Stimulated activated naive B cell treated with anti-CD40 and anti-IgM and Interleukin-4, amounts not matched to agents 10 μg/mL and 1 μg/mL and 100 μg/mL, for 72 hours (primary cell): ENCODE data around the gene PATJ.
"Not testable (repeated sequence)": the region's sequence is repeated elsewhere in the genome, so short reads cannot be mapped to it uniquely, and the experiment has no call there.

Experiments
- ATAC-seq, 2 donors: fragments of 150-1000 bp; cut with Tn5 transposase; replicated peaks; 2 replicates each; pipeline ENCODE4 v1.10.0; 2021; ENCODE audit warnings: moderate library complexity in 1 of 2
- DNase-seq: peaks from one replicate; pipeline ENCODE4 v3.0.0; 2021
- H3K27ac Mint-ChIP-seq: one replicate; pipeline ENCODE4 v1.8.0; 2022; ENCODE audit warnings: mild to moderate bottlenecking, mixed read lengths
- H3K27me3 Mint-ChIP-seq, 2 donors: one replicate each; pipeline ENCODE4 v1.8.0; 2022; ENCODE audit warnings: mixed read lengths in 2 of 2
- H3K36me3 Mint-ChIP-seq, 2 donors: one replicate each; pipeline ENCODE4 v1.8.0; 2022; ENCODE audit warnings: mixed read lengths in 2 of 2, mild to moderate bottlenecking in 1 of 2
- H3K4me1 Mint-ChIP-seq, 2 donors: one replicate each; pipeline ENCODE4 v1.8.0; 2022; ENCODE audit warnings: mixed read lengths in 2 of 2, mild to moderate bottlenecking in 1 of 2
- H3K4me3 Mint-ChIP-seq, 2 donors: one replicate each; pipeline ENCODE4 v1.8.0; 2022; ENCODE audit warnings: mild to moderate bottlenecking in 2 of 2, mixed read lengths in 2 of 2, moderate library complexity in 1 of 2
- H3K9me3 Mint-ChIP-seq, 2 donors: one replicate each; pipeline ENCODE4 v1.8.0; 2022; ENCODE audit warnings: mixed read lengths in 2 of 2, mild to moderate bottlenecking in 1 of 2

The PATJ gene

DNA sequence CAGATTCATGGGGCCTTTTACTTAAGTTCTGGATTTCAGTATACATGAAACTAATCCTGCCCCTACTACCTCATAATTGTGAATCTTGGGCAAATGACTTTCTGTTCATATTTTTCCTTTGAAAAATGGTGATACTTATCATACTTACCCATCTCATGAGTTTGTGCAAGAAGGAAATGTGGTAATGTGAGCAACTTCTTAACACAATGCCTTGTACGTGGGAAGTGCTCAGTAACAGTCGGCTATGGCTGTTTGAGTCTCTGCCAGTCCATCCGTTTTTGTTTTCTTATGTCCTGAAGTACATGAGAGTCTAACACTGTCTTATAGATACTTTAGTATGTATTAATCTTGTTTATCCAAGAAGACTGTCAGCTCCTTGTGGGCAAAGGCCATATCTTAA lies 86.5 kb downstream of the PATJ start:
- DNase-seq = no peak
- H3K27me3 Mint-ChIP-seq = no peaks in the 10 kb centered on the region
- H3K9me3 Mint-ChIP-seq = no peaks in the 10 kb centered on the region
- H3K4me3 Mint-ChIP-seq = no peak overlapping the region
- ATAC-seq = no peak
- H3K27ac Mint-ChIP-seq = no peak overlapping the region
- H3K4me1 Mint-ChIP-seq = no peaks in the 10 kb centered on the region
- H3K36me3 Mint-ChIP-seq = peaks cover 39 to 46% of the 10 kb centered on the region in 2 donors

DNA sequence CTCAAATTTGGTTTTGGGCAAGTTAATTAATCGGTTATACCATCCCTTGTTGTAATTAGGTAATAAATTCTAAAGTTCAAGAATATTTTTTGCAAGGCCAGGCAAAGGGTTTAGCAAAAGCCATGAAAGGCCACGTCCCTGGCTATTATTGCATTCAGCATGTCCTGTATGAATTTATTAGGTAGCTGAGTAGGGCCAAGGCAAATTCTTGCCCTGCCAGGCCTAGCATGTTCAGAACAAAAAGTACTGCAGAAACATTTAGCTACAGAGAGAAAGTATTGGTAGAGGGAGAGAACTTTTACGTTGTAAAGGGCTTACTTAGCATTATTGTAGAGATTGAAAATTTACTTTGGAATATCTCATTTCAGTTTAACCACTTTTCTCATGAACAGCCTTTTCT lies 94.4 kb downstream of the PATJ start:
- H3K4me1 Mint-ChIP-seq = no peaks in the 10 kb centered on the region
- no peak for ATAC-seq
- no peak overlapping the region for H3K4me3 Mint-ChIP-seq
- no peak overlapping the region for H3K27ac Mint-ChIP-seq
- peaks cover 7 to 8% of the 10 kb centered on the region in 2 donors for H3K36me3 Mint-ChIP-seq
- no peak for DNase-seq
- no peaks in the 10 kb centered on the region for H3K9me3 Mint-ChIP-seq
- H3K27me3 Mint-ChIP-seq = no peaks in the 10 kb centered on the region

DNA sequence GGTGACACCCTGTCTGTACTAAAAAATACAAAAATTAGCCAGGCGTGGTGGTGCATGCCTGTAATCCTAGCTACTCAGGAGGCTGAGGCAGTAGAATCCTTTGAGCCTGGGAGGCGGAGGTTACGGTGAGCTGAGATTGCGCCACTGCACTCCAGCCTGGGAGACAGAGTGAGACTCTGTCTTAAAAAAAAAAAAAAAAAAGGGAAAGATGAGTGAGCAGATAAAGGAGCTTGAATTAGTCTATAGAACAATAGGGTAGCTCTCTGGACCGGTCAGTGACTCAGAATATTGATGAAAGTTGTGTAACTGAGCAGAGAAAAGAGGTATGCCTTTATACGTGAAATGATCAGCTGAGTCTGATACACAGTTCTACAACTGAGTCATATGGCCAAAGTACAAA lies 95.3 kb downstream of the PATJ start:
- not testable (repeated sequence) for DNase-seq, H3K27ac Mint-ChIP-seq, H3K4me3 Mint-ChIP-seq, H3K27me3 Mint-ChIP-seq, H3K4me1 Mint-ChIP-seq, H3K36me3 Mint-ChIP-seq, H3K9me3 Mint-ChIP-seq, ATAC-seq

DNA sequence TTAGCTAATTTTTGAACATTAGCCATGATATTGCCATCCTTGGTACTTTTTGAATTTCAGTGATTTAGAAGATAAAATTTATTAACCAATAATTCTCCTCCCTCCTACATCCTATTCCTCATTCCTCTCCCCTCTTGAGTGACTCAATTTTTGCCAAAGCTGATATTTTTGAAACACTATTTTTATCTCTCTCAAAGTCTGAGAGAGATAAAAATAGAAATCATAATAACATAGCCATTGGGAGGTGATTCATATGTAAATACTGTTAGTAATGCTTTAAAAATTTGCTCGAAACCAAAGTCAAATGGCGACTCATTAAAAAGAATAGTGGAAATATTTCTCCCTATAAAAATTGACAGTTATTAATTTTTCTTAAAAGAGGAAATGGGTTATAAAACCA lies 97.4 kb downstream of the PATJ start:
- H3K27ac Mint-ChIP-seq = no peak overlapping the region
- H3K27me3 Mint-ChIP-seq = no peaks in the 10 kb centered on the region
- peaks cover 0 to 1% of the 10 kb centered on the region in 2 donors for H3K36me3 Mint-ChIP-seq
- DNase-seq (no peak), ATAC-seq (no peak)
- no peaks in the 10 kb centered on the region for H3K4me1 Mint-ChIP-seq
- H3K4me3 Mint-ChIP-seq = no peak overlapping the region
- H3K9me3 Mint-ChIP-seq = no peaks in the 10 kb centered on the region

DNA sequence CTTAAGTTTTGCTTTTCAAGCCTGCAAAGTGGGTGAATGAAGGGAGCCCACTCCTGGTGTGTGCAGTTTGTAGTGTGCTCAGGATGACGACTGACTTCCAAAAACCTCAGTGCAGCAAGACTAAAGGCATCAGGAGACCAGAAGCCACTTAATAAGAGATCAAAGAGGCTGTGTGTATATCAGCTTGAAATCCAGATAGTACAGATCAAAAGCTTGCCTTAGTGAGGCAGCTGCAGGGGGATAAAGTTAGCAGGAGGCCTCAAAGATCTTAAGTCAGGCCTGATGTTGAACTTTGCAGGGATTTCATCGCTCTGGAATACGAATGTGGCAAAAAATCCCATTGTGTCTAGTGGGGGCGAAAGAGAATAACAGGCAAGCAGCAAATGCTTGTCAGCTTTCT lies 99.8 kb downstream of the PATJ start:
- Mint-ChIP-seq H3K36me3 (no peaks in the 10 kb centered on the region), H3K4me1 (no peaks in the 10 kb centered on the region), H3K27me3 (no peaks in the 10 kb centered on the region), H3K9me3 (no peaks in the 10 kb centered on the region), H3K27ac (no peak overlapping the region), H3K4me3 (no peak overlapping the region)
- ATAC-seq = no peak
- no peak for DNase-seq

DNA sequence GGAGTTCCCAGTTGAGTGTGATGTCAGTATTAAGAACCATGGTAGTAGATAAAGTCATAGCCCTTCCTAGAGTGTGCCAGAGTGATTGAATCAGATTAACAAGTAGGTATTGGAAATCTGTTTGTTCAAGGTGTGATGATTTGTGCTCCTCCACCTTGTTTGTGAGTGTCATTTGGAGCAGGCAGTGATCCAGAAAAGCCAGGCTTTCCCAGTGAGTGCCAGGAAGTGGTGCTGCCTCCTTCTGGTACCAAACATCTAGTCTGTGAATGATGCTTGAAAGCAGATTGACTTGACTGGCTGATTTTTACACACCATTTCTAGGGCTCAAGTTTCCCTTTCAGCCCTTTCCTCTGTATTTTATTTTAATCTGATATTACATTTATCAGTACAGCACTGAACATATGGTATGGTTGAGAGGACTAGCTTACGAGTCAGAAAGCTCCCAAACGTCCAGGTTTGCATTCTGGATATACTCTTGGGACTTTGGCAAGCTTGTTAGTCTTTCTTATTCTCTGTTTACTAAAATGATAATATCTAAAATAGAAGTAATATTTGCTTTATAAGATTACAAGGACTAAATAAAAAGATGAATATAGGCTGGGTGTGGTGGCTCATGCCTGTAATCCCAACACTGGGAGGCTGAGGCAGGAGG lies 100.7 kb downstream of the PATJ start:
- Mint-ChIP-seq H3K9me3 (no peaks in the 10 kb centered on the region), H3K4me3 (no peak overlapping the region), H3K27me3 (no peaks in the 10 kb centered on the region), H3K36me3 (no peaks in the 10 kb centered on the region), H3K27ac (no peak overlapping the region), H3K4me1 (no peaks in the 10 kb centered on the region)
- ATAC-seq = no peak
- DNase-seq = no peak

DNA sequence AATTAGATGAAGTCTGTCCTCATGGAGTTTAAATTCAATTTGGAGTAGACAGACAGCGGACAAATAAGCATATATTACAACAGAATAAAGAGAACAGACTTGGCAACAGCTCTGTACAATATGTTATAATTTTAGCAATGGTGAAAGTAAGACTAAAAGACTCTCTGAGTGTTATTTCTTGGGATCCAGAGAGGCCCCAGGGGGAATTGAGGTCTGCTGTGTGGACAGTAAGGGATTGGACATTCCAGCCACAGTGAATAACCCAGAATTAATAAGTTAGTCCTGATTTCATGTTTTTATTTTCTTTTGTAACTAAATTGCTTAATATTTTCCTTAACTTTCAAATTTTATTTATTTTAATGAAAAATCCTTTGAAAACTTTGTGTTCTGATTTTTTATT lies 101.7 kb downstream of the PATJ start:
- H3K36me3 Mint-ChIP-seq = no peaks in the 10 kb centered on the region
- no peak overlapping the region for H3K27ac Mint-ChIP-seq
- no peaks in the 10 kb centered on the region for H3K4me1 Mint-ChIP-seq

DNA sequence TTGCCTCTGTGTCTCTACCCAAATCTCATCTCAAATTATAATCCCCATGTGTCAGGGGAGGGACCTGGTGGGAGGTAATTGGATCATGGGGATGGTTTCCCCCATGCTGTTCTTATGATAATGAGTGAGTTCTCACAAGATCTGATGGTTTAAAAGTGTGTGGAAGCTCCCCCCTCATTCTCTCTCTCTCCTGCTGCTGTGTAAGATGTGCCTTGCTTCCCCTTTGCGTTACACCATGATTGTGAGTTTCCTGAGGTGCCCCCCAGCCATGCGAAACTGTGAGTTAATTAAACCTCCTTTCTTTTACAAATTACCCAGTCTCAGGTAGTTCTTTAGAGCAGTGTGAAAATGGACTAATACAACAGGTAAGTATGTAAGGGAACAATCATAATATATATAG lies 102.4 kb downstream of the PATJ start:
- H3K4me1 Mint-ChIP-seq, H3K27ac Mint-ChIP-seq, H3K36me3 Mint-ChIP-seq, H3K27me3 Mint-ChIP-seq, ATAC-seq, H3K9me3 Mint-ChIP-seq, H3K4me3 Mint-ChIP-seq, DNase-seq: not testable (repeated sequence)

More for the DNA sequence above, 101.7 kb downstream of the PATJ start:
- Mint-ChIP-seq H3K27me3 (no peaks in the 10 kb centered on the region), H3K4me3 (no peak overlapping the region), H3K9me3 (no peaks in the 10 kb centered on the region)
- no peak for DNase-seq
- ATAC-seq = no peak

DNA sequence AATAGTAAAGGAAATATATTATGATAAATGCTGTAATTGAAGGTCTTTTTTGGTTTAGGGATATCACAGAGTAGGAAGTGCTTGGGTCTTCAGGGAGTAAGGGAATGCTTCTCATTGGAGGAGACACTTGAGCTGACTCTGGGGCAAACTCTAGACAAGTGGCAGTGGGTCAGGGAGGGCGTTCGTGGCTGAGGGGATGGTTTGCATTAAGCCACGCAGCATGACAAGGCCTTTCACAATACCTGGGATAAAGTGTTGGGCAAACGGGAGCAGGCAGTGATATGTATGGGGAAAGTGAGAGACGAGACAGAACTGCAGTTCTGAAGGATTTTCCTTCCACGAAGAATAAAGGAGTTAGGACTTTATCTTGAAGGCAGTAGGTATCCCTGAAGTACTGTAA lies 109.0 kb downstream of the PATJ start:
- DNase-seq (no peak), ATAC-seq (no peak)
- no peak overlapping the region for H3K27ac Mint-ChIP-seq

DNA sequence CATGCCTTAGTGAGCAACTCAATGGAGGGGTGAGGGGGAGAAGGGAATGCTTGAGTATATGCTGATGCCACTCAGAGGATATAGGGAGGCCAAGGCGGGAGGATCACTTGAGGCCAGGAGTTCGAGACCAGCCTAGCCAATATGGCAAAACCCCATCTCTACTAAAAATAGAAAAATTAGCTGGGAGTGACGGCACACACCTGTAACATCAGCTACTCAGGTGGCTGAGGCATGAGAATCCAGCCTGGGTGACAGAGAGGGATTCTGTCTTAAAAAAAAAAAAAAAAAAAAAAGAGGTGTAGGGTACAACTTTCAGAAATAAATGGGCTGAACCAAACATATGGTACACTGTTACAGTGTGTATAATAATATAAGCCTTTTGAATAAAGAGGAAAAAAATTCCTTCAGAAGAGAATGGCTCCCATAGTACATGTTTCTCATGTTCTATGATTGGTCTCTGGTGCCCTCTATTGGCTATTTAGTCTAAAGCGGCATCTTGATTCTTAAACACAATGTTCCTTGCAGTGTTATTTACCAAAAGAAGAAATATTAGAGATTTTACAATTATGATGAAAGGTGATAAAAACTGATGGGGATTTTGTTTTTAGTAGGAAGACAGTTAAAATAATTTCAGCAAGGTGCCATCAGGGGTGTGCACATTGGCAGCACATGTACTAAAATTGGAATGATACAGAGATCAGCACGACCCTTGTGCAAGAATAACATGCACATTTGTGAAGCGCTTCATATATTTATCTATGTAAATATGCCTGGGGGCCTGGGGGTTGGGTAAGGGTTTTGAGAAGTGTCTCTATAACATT lies 109.8 kb downstream of the PATJ start:
- H3K27me3 Mint-ChIP-seq = no peaks in the 10 kb centered on the region
- peaks cover 0 to 2% of the 10 kb centered on the region in 2 donors for H3K36me3 Mint-ChIP-seq
- peak overlapping the region; percentile 49 for H3K27ac Mint-ChIP-seq
- no peaks in the 10 kb centered on the region for H3K9me3 Mint-ChIP-seq
- no peak overlapping the region for H3K4me3 Mint-ChIP-seq
- no peaks in the 10 kb centered on the region for H3K4me1 Mint-ChIP-seq
- ATAC-seq = peak in 1 of 2 donors; percentile 38
- no peak for DNase-seq

More for the DNA sequence above, 109.0 kb downstream of the PATJ start:
- Mint-ChIP-seq H3K4me1 (no peaks in the 10 kb centered on the region), H3K36me3 (peaks cover 0 to 2% of the 10 kb centered on the region in 2 donors), H3K9me3 (no peaks in the 10 kb centered on the region), H3K27me3 (no peaks in the 10 kb centered on the region), H3K4me3 (no peak overlapping the region)

DNA sequence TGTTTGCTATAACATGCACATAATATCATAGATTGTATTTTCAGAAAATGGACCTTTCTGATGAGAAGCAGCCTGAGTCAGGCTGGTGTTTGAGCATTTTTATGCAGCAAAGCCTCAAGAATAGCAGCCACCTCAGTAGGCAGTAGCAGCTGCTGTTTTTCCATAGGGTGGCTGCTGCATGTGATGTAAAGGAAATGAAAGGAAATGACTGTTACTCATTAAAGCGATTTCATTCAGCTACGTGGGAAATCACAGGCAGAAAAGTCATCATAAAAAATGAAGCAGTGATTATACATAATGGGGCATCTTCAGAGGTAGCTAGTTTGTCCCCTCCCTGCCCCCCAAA lies 110.4 kb downstream of the PATJ start:
- ATAC-seq (no peak), DNase-seq (no peak)
- no peaks in the 10 kb centered on the region for H3K27me3 Mint-ChIP-seq
- peaks cover 0 to 2% of the 10 kb centered on the region in 2 donors for H3K36me3 Mint-ChIP-seq
- no peak overlapping the region for H3K4me3 Mint-ChIP-seq
- H3K27ac Mint-ChIP-seq = no peak overlapping the region
- no peaks in the 10 kb centered on the region for H3K9me3 Mint-ChIP-seq
- H3K4me1 Mint-ChIP-seq = no peaks in the 10 kb centered on the region

DNA sequence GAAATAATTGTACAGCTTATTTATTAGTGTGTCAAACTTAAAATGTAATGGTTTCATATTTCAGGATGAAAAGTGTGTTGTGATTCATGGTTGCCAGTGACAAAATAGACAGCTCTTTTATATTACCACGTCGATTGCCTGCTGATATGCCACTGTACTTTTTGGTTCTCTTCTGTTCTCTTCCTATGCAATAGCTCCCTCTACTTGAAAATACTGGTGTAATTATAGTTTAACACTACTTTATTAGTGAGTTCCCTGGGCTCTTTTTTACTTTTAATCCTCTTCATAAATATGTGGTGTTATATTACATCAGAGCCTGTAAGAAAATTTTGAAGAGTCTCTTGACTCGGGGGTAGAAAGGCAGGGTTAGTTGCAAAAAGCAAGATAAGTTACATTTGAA lies 111.3 kb downstream of the PATJ start:
- Mint-ChIP-seq H3K36me3 (peaks cover 7 to 9% of the 10 kb centered on the region in 2 donors), H3K4me1 (no peaks in the 10 kb centered on the region), H3K9me3 (no peaks in the 10 kb centered on the region), H3K27me3 (no peaks in the 10 kb centered on the region), H3K27ac (no peak overlapping the region), H3K4me3 (no peak overlapping the region)
- no peak for ATAC-seq
- DNase-seq = no peak

DNA sequence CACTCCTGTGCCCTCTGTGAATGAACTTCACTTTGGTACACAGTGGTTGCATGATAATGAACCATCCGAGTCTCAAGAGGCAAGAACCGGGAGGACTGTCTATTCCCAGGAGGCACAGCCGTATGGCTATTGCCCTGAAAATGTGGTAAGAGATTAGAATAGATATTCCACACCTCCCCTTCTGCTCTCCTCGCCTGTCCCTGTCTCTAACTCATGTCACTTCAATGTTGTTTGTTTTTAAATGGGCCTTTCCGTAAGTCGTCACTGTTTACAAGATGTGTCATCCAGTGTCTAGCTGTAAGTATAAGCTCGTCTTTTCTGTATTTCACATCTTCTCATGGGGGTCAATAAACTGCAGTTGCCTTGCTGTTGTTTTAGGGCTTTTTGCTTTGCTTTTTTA lies 122.2 kb downstream of the PATJ start:
- ATAC-seq = no peak
- Mint-ChIP-seq H3K27me3 (no peaks in the 10 kb centered on the region), H3K27ac (no peak overlapping the region), H3K4me3 (no peak overlapping the region), H3K4me1 (peaks cover 0 to 1% of the 10 kb centered on the region in 2 donors), H3K9me3 (peaks cover under 1 to 1% of the 10 kb centered on the region in 2 donors), H3K36me3 (peaks cover 30 to 38% of the 10 kb centered on the region in 2 donors)
- DNase-seq = no peak

DNA sequence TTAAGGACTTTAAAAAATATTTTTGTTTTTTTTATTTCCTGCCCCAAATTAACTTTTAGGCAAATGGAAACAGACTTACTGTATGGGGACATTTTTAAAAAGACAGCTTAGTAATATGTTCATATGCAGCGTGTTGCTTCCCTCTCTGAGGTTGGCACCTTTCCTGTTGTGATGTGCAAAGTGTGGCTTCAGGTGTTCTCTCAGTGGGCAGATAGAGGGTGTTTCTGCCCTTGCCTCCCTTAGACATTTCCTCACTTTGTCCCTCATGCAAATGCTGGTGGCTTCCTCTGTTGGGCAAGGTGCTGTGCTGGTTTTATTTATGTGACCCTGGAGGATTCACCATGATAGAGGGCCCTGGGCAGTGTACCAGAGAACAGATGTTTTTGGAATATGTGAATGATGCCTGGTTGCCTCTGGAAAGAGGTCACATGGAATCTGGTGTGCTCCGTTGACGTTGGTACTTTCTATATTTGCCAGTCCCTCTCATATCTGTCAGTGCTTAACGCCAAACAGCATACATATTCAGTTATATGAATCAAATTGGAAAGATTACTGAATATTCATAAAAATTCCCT lies 123.5 kb downstream of the PATJ start:
- Mint-ChIP-seq H3K27ac (no peak overlapping the region), H3K4me1 (peaks cover 0 to 1% of the 10 kb centered on the region in 2 donors), H3K36me3 (peaks cover 40 to 46% of the 10 kb centered on the region in 2 donors), H3K27me3 (no peaks in the 10 kb centered on the region), H3K4me3 (no peak overlapping the region), H3K9me3 (peaks cover 5 to 6% of the 10 kb centered on the region in 2 donors)
- DNase-seq (no peak), ATAC-seq (no peak)

DNA sequence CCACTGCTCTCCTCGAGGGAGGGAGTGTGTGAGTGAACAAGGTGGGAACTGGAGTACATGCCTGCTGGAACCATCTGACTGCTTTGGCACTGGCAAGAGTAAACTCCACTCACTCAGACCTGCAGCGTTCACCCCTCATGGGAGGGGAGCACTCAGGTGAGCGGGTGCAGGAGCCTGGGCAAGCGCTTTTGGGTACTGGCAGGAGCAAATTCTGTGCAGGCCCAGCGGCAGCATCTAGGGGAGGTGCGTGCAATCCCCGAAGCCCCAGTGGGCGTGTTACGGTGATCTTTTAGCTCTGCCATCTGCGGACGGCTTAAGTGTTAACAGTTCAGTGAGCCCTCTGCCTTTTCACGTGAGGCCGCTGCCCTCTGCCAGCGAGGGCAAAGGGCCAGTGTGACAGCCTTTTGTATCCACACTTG lies 127.4 kb downstream of the PATJ start:
- H3K4me1 Mint-ChIP-seq = peaks cover 0 to 1% of the 10 kb centered on the region in 2 donors
- H3K9me3 Mint-ChIP-seq = peaks cover 6 to 8% of the 10 kb centered on the region in 2 donors
- DNase-seq (no peak), ATAC-seq (no peak)
- H3K27ac Mint-ChIP-seq = no peak overlapping the region
- H3K27me3 Mint-ChIP-seq = no peaks in the 10 kb centered on the region
- no peak overlapping the region for H3K4me3 Mint-ChIP-seq
- peaks cover 36 to 53% of the 10 kb centered on the region in 2 donors for H3K36me3 Mint-ChIP-seq
